Retinal pigment epithelial cell (primary cell): Measurements from ENCODE around the gene AQP5.

Source experiments
- DNase-seq: peaks from one replicate; pipeline ENCODE4 v3.0.0-alpha.2; 2010; ENCODE audit warnings: low read depth
- H3K4me3 ChIP-seq: 2 replicates; pipeline ENCODE4 v1.5.1; 2011; ENCODE audit warnings: mild to moderate bottlenecking, low read length, control low read depth, moderate library complexity
- TF ChIP-seq, protein P1 (sequence below): conservative IDR thresholded peaks from 2 replicates; pipeline ENCODE4 v1.5.1; 2011; ENCODE audit warnings: low read depth, low read length, control low read depth, inconsistent platforms

AQP5 gene

GRCh38 chr12:49932533-49933130, 29.0 kb upstream of the AQP5 start:
- no peak overlapping the region for H3K4me3 ChIP-seq
- DNase-seq, result no peak
- TF ChIP-seq, protein P1, sequence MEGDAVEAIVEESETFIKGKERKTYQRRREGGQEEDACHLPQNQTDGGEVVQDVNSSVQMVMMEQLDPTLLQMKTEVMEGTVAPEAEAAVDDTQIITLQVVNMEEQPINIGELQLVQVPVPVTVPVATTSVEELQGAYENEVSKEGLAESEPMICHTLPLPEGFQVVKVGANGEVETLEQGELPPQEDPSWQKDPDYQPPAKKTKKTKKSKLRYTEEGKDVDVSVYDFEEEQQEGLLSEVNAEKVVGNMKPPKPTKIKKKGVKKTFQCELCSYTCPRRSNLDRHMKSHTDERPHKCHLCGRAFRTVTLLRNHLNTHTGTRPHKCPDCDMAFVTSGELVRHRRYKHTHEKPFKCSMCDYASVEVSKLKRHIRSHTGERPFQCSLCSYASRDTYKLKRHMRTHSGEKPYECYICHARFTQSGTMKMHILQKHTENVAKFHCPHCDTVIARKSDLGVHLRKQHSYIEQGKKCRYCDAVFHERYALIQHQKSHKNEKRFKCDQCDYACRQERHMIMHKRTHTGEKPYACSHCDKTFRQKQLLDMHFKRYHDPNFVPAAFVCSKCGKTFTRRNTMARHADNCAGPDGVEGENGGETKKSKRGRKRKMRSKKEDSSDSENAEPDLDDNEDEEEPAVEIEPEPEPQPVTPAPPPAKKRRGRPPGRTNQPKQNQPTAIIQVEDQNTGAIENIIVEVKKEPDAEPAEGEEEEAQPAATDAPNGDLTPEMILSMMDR, result no peak

DNA sequence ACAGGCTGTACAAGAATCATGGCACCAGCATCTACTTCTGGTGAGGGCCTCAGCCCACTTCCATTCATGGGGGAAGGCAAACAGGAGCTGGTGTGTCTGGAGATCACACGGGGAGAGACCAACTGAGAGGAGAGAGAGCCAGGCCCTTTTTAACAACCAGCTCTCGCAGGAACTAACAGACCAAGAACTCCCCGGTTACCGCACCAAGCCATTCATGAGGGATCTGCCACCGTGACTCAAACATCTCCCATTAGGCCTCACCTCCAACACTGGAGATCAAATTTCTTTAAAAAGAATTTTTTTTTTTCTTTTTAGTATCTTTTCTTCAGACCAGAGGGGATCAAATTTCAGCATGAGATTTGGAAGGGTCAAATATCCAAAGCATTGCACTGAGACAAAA, 27.9 kb upstream of the AQP5 start:
- no peak for DNase-seq
- TF ChIP-seq, protein P1, result no peak
- H3K4me3 ChIP-seq, result no peak overlapping the region

GRCh38 chr12:49934505-49934904, 27.2 kb upstream of the AQP5 start:
- no peak overlapping the region for H3K4me3 ChIP-seq
- DNase-seq, result no peak
- TF ChIP-seq, protein P1, result no peak

- DNase-seq, result no peak
- TF ChIP-seq, protein P1, result no peak
- no peak overlapping the region for H3K4me3 ChIP-seq
These were observed 24.7 kb upstream of the AQP5 start for GRCh38 chr12:49936925-49937324.

- TF ChIP-seq, protein P1, result no peak
- H3K4me3 ChIP-seq, result no peak overlapping the region
- DNase-seq, result no peak
These were observed 23.9 kb upstream of the AQP5 start for GRCh38 chr12:49937639-49938300.

GRCh38 chr12:49939307-49939706, 22.4 kb upstream of the AQP5 start:
- TF ChIP-seq, protein P1, result no peak
- H3K4me3 ChIP-seq, result no peak overlapping the region
- no peak for DNase-seq

GRCh38 chr12:49939707-49940106, 22.0 kb upstream of the AQP5 start:
- no peak overlapping the region for H3K4me3 ChIP-seq
- no peak for DNase-seq
- TF ChIP-seq, protein P1, result no peak
